ENCODE measurements around the gene MUC4.

The MUC4 gene

GRCh38 chr3:195834675-195835583, 23.2 kb upstream of the MUC4 start:
- Histone ChIP-seq H4K20me1 (ENCODE audit: insufficient read depth, low read length) (0 out of 2 replicates have a peak, but pooled peaks cover 4% of the 10 kb centered on the region), H3K9me3 (ENCODE audit: insufficient read depth, low read length, severe bottlenecking) (no peaks in the 10 kb centered on the region), H3K27ac (ENCODE audit: low read length) (no peak overlapping the region), H3K4me1 (ENCODE audit: insufficient read depth, low read length) (no peaks in the 10 kb centered on the region), H3K9ac (ENCODE audit: low read depth, low read length) (no peak overlapping the region), H3K36me3 (ENCODE audit: insufficient read depth, low read length) (no peaks in the 10 kb centered on the region), H3K27me3 (ENCODE audit: insufficient read depth, low read length, poor library complexity) (no peaks in the 10 kb centered on the region), H2AFZ (ENCODE audit: low read depth, low read length) (no peak overlapping the region), H3K79me2 (ENCODE audit: insufficient read depth, low read length) (no peaks in the 10 kb centered on the region), H3K4me3 (ENCODE audit: low read depth in 1 of 2, low read length in 2 of 2) (no peak overlapping the region), H3K4me2 (ENCODE audit: insufficient read depth, low read length) (no peak overlapping the region)
- no peak for DNase-seq
- TF ChIP-seq EZH2 (IDR thresholded peaks at IDR 0.05; ENCODE audit: borderline replicate concordance, low read depth, low read length, severe bottlenecking) = no peak
- no peak for TF ChIP-seq CTCF (IDR thresholded peaks at IDR 0.05; ENCODE audit: borderline replicate concordance, extremely low read depth, low read length, poor library complexity, severe bottlenecking)
- no peak for ATAC-seq (ENCODE audit: insufficient read depth, low read depth)

- Histone ChIP-seq H2AFZ (ENCODE audit: low read depth, low read length) (no peak overlapping the region), H3K36me3 (ENCODE audit: insufficient read depth, low read length) (no peaks in the 10 kb centered on the region), H3K9ac (ENCODE audit: low read depth, low read length) (no peak overlapping the region), H3K9me3 (ENCODE audit: insufficient read depth, low read length, severe bottlenecking) (no peaks in the 10 kb centered on the region), H3K27me3 (ENCODE audit: insufficient read depth, low read length, poor library complexity) (no peaks in the 10 kb centered on the region), H3K4me2 (ENCODE audit: insufficient read depth, low read length) (no peak overlapping the region), H3K27ac (ENCODE audit: low read length) (no peak overlapping the region), H4K20me1 (ENCODE audit: insufficient read depth, low read length) (no peaks in the 10 kb centered on the region), H3K79me2 (ENCODE audit: insufficient read depth, low read length) (no peaks in the 10 kb centered on the region), H3K4me1 (ENCODE audit: insufficient read depth, low read length) (no peaks in the 10 kb centered on the region), H3K4me3 (ENCODE audit: low read depth in 1 of 2, low read length in 2 of 2) (no peak overlapping the region)
- TF ChIP-seq EZH2 (IDR thresholded peaks at IDR 0.05; ENCODE audit: borderline replicate concordance, low read depth, low read length, severe bottlenecking) (no peak), CTCF (IDR thresholded peaks at IDR 0.05; ENCODE audit: borderline replicate concordance, extremely low read depth, low read length, poor library complexity, severe bottlenecking) (no peak)
- no peak for DNase-seq
- no peak for ATAC-seq (ENCODE audit: insufficient read depth, low read depth)
Measured at GRCh38 chr3:195829897-195830254, 18.1 kb upstream of the MUC4 start.

- Histone ChIP-seq H2AFZ (ENCODE audit: low read depth, low read length) (no peak overlapping the region), H4K20me1 (ENCODE audit: insufficient read depth, low read length) (no peaks in the 10 kb centered on the region), H3K9me3 (ENCODE audit: insufficient read depth, low read length, severe bottlenecking) (peaks cover 4% of the 10 kb centered on the region), H3K4me3 (ENCODE audit: low read depth in 1 of 2, low read length in 2 of 2) (no peak overlapping the region), H3K9ac (ENCODE audit: low read depth, low read length) (no peak overlapping the region), H3K27ac (ENCODE audit: low read length) (no peak overlapping the region), H3K4me2 (ENCODE audit: insufficient read depth, low read length) (no peak overlapping the region), H3K27me3 (ENCODE audit: insufficient read depth, low read length, poor library complexity) (no peaks in the 10 kb centered on the region), H3K36me3 (ENCODE audit: insufficient read depth, low read length) (no peaks in the 10 kb centered on the region), H3K4me1 (ENCODE audit: insufficient read depth, low read length) (no peaks in the 10 kb centered on the region), H3K79me2 (ENCODE audit: insufficient read depth, low read length) (no peaks in the 10 kb centered on the region)
- DNase-seq (no peak), ATAC-seq (ENCODE audit: insufficient read depth, low read depth) (no peak)
- TF ChIP-seq CTCF (IDR thresholded peaks at IDR 0.05; ENCODE audit: borderline replicate concordance, extremely low read depth, low read length, poor library complexity, severe bottlenecking) (no peak), EZH2 (IDR thresholded peaks at IDR 0.05; ENCODE audit: borderline replicate concordance, low read depth, low read length, severe bottlenecking) (no peak)
Measured at GRCh38 chr3:195828762-195829161, 17.0 kb upstream of the MUC4 start.

Measured in DND-41 (cell line).